Lower lobe of right lung (tissue), 2 donors: ENCODE measurements around the gene CCDC12. TPM values are rescaled to one million over a fixed set of nuclear protein-coding genes. Genes with fewer than 3 reads are reported as not detected.

ENCODE experiments used
- ATAC-seq, 2 donors: fragments of 200-7000 bp; cut with Tn5 transposase; one replicate each; pipeline ENCODE4 v1.9.1; 2020 to 2022; ENCODE audit warnings: mild to moderate bottlenecking in 2 of 2, moderate library complexity in 2 of 2
- DNase-seq: peaks from one replicate; pipeline ENCODE4 v3.0.0-alpha.2; 2020
- H3K27ac ChIP-seq: fragments of 200-600 bp; one replicate; pipeline ENCODE4 v1.8.0; 2022
- H3K27me3 ChIP-seq: fragments of 200-600 bp; one replicate; pipeline ENCODE4 v1.8.0; 2022; ENCODE audit warnings: low read depth
- H3K36me3 ChIP-seq: fragments of 200-600 bp; one replicate; pipeline ENCODE4 v1.8.0; 2022; ENCODE audit warnings: mild to moderate bottlenecking
- H3K4me1 ChIP-seq: fragments of 200-600 bp; one replicate; pipeline ENCODE4 v1.8.0; 2022
- H3K4me3 ChIP-seq: fragments of 200-600 bp; one replicate; pipeline ENCODE4 v1.8.0; 2022; ENCODE audit warnings: mild to moderate bottlenecking
- H3K9me3 ChIP-seq: fragments of 200-600 bp; one replicate; pipeline ENCODE4 v1.8.0; 2022
- CTCF ChIP-seq: fragments of 200-600 bp; IDR thresholded peaks from one replicate; pipeline ENCODE4 v1.8.0; 2022; ENCODE audit warnings: antibody characterized with exemption, mild to moderate bottlenecking
- intact Hi-C: fragments of 100-400 bp; cut with DNase I; formaldehyde crosslinking; loops from one replicate; pipeline ENCODE4 v1.11.0; 2022
- total RNA-seq: library from RNA; stranded (reverse); fragmentation: NEBNext Ultra II Directional; extraction: Animal tissue kit (Norgen Biotek cat#: 25700); gene quantifications from one replicate; pipeline ENCODE4 v1.2.1, GENCODE V29; 2021
- donor health status: DM: no; HTN: yes; CAD: no; lungs with severe emphysema.

CCDC12 gene
- total RNA-seq, 1 donor from 2014 or later, result 42.9 TPM

- no peak for TF ChIP-seq CTCF
- no peak overlapping the region for H3K4me3 ChIP-seq
- H3K9me3 ChIP-seq, result no peaks in the 10 kb centered on the region
- peaks cover 80% of the 10 kb centered on the region for H3K4me1 ChIP-seq
- peak overlapping the region; percentile 78 for H3K27ac ChIP-seq
- DNase-seq, result peak; percentile 68
- H3K36me3 ChIP-seq, result peaks cover 46% of the 10 kb centered on the region
- peak in 1 of 2 donors; percentile 26 for ATAC-seq
- no peaks in the 10 kb centered on the region for H3K27me3 ChIP-seq
- intact Hi-C loops, result no loop called here
These were observed 49.5 kb downstream of the CCDC12 start for GRCh38 chr3:46926871-46927717.

- intact Hi-C loops, result no loop called here
- Histone ChIP-seq H3K27me3 (no peaks in the 10 kb centered on the region), H3K27ac (peak overlapping the region; percentile 78), H3K4me3 (no peak overlapping the region), H3K36me3 (peaks cover 53% of the 10 kb centered on the region), H3K9me3 (no peaks in the 10 kb centered on the region), H3K4me1 (peaks cover 73% of the 10 kb centered on the region)
- TF ChIP-seq CTCF, result no peak
- ATAC-seq (no peak), DNase-seq (peak; percentile 42)
These were observed 50.1 kb downstream of the CCDC12 start for GRCh38 chr3:46926447-46926846.

- H3K9me3 ChIP-seq, result no peaks in the 10 kb centered on the region
- TF ChIP-seq CTCF, result no peak
- ATAC-seq (peak; percentile 52 to 79), DNase-seq (peak; percentile 80)
- no peaks in the 10 kb centered on the region for H3K27me3 ChIP-seq
- peaks cover 69% of the 10 kb centered on the region for H3K4me1 ChIP-seq
- peaks cover 57% of the 10 kb centered on the region for H3K36me3 ChIP-seq
- intact Hi-C loops, result no loop called here
- H3K27ac ChIP-seq, result peak overlapping the region; percentile 78
- H3K4me3 ChIP-seq, result no peak overlapping the region
These were observed 50.5 kb downstream of the CCDC12 start for GRCh38 chr3:46926039-46926438.

- no peak for TF ChIP-seq CTCF
- ATAC-seq (peak in 1 of 2 donors; percentile 5), DNase-seq (peak; percentile 47)
- no peak overlapping the region for H3K4me3 ChIP-seq
- H3K36me3 ChIP-seq, result peaks cover 61% of the 10 kb centered on the region
- no peaks in the 10 kb centered on the region for H3K9me3 ChIP-seq
- intact Hi-C loops, result no loop called here
- peaks cover 64% of the 10 kb centered on the region for H3K4me1 ChIP-seq
- peak overlapping the region; percentile 78 for H3K27ac ChIP-seq
- H3K27me3 ChIP-seq, result no peaks in the 10 kb centered on the region
These were observed 51.0 kb downstream of the CCDC12 start for GRCh38 chr3:46925585-46925934.

- Histone ChIP-seq H3K27me3 (no peaks in the 10 kb centered on the region), H3K27ac (peak overlapping the region; percentile 78), H3K36me3 (peaks cover 66% of the 10 kb centered on the region), H3K4me3 (no peak overlapping the region), H3K4me1 (peaks cover 59% of the 10 kb centered on the region), H3K9me3 (no peaks in the 10 kb centered on the region)
- intact Hi-C loops, result no loop called here
- peak; percentile 44 for DNase-seq
- no peak for ATAC-seq
- no peak for TF ChIP-seq CTCF
These were observed 51.5 kb downstream of the CCDC12 start for GRCh38 chr3:46924921-46925584.
